OCI-LY1 (cell line): ENCODE measurements around the gene IFRD2.
"Not testable (repeated sequence)": the region's sequence is repeated elsewhere in the genome, so short reads cannot be mapped to it uniquely, and the experiment has no call there.

Source experiments
- H2AFZ ChIP-seq: fragments of 200-600 bp; sonication (generic), shearing (Covaris generic); 2 replicates; pipeline ENCODE4 v1.6.0; 2014; ENCODE audit warnings: antibody characterized with exemption, mild to moderate bottlenecking, low read length
- H3F3A ChIP-seq: fragments of 200-600 bp; sonication (generic), shearing (Covaris generic); 2 replicates; pipeline ENCODE4 v1.6.0; 2014; ENCODE audit warnings: mild to moderate bottlenecking, antibody characterized with exemption, low read length, moderate library complexity; ENCODE audit not compliant: insufficient read depth
- H3K27ac ChIP-seq: fragments of 200-600 bp; sonication (generic); 2 replicates; pipeline ENCODE4 v1.5.1; 2014; ENCODE audit warnings: low read length, mixed run types, mild to moderate bottlenecking, low read depth; ENCODE audit not compliant: poor library complexity, severe bottlenecking
- H3K27me3 ChIP-seq: fragments of 200-600 bp; sonication (generic); 2 replicates; pipeline ENCODE4 v1.6.0; 2014; ENCODE audit warnings: antibody characterized with exemption, mild to moderate bottlenecking, low read length, moderate library complexity; ENCODE audit not compliant: insufficient read depth
- H3K36me3 ChIP-seq: fragments of 200-600 bp; sonication (generic); 2 replicates; pipeline ENCODE4 v1.6.1; 2014; ENCODE audit warnings: mild to moderate bottlenecking, antibody characterized with exemption, low read length, moderate library complexity, mixed read lengths; ENCODE audit not compliant: insufficient read depth
- H3K4me1 ChIP-seq: fragments of 200-600 bp; sonication (generic); 2 replicates; pipeline ENCODE4 v1.5.1; 2014; ENCODE audit warnings: mild to moderate bottlenecking, low read length, moderate library complexity; ENCODE audit not compliant: insufficient read depth, severe bottlenecking
- H3K4me2 ChIP-seq: fragments of 200-600 bp; sonication (generic), shearing (Covaris generic); 2 replicates; pipeline ENCODE4 v1.6.1; 2014; ENCODE audit warnings: low read length
- H3K4me3 ChIP-seq: fragments of 200-600 bp; sonication (generic); 2 replicates; pipeline ENCODE4 v1.5.1; 2014; ENCODE audit warnings: low read length, low read depth, mild to moderate bottlenecking, mixed read lengths; ENCODE audit not compliant: poor library complexity, severe bottlenecking
- H3K79me2 ChIP-seq: fragments of 200-600 bp; shearing (Covaris generic); 2 replicates; pipeline ENCODE4 v1.6.1; 2016; ENCODE audit warnings: mixed run types, low read length, mixed read lengths; ENCODE audit not compliant: insufficient read depth
- H3K9ac ChIP-seq: fragments of 200-600 bp; sonication (generic), shearing (Covaris generic); 2 replicates; pipeline ENCODE4 v1.6.1; 2014; ENCODE audit warnings: mild to moderate bottlenecking, low read length, mixed read lengths
- H3K9me2 ChIP-seq: fragments of 200-600 bp; sonication (generic), shearing (Covaris generic); 2 replicates; pipeline ENCODE4 v1.6.1; 2014; ENCODE audit warnings: low read depth, mild to moderate bottlenecking, low read length, mixed read lengths
- H3K9me3 ChIP-seq: fragments of 200-600 bp; shearing (Covaris generic); 2 replicates; pipeline ENCODE4 v1.6.1; 2014; ENCODE audit warnings: low read length, mixed read lengths
- H4K20me1 ChIP-seq: fragments of 200-600 bp; sonication (generic), shearing (Covaris generic); 2 replicates; pipeline ENCODE4 v1.6.0; 2016; ENCODE audit warnings: mild to moderate bottlenecking, low read length; ENCODE audit not compliant: insufficient read depth
- CTCF ChIP-seq: fragments of 200-600 bp; sonication (generic), shearing (Covaris generic); IDR thresholded peaks from 2 replicates; pipeline ENCODE4 v1.5.1; 2017; ENCODE audit warnings: mild to moderate bottlenecking, antibody characterized with exemption, low read length, moderate library complexity, mixed read lengths
- EZH2 ChIP-seq: fragments of 200-600 bp; sonication (generic), shearing (Covaris generic); IDR thresholded peaks from 2 replicates; pipeline ENCODE4 v1.8.0; 2017; ENCODE audit warnings: borderline replicate concordance, mixed run types, mild to moderate bottlenecking, antibody characterized with exemption, low read length, moderate library complexity, mixed read lengths

Gene IFRD2

DNA sequence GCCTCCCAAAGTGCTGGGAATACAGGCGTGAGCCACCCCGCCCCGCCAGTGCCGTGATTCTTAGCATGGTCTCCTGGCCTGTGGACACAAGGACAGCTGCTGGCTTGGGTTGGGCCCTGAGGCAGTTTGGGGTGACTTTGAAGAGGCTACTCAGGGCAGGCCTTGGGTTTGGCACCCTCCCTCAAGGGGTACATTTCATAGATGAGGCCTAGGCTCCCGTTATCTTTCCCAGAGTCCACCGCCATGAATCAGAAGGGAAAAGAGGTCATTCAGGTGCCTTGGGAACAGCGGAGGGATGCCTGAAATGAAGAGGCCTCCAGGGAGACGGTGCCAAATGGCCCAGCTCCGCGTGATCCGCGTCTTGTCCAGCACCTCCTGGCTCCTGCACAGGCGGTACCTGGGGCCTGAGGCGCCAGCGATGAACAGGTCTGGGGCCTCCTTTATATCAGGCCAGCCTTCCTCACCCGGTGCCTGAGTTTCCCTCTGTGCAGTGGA lies 46.9 kb downstream of the IFRD2 start:
- no peaks in the 10 kb centered on the region for H4K20me1 ChIP-seq

GRCh38 chr3:50244813-50245212 lies 47.4 kb downstream of the IFRD2 start:
- peaks cover 59% of the 10 kb centered on the region for H3K4me1 ChIP-seq

More for the DNA sequence above, 46.9 kb downstream of the IFRD2 start:
- H3K4me1 ChIP-seq, result peaks cover 54% of the 10 kb centered on the region
- H3K36me3 ChIP-seq, result peaks cover 10% of the 10 kb centered on the region; the same call in 1 of the 2 replicates
- H2AFZ ChIP-seq, result no peak overlapping the region
- H3K9ac ChIP-seq, result peak overlapping the region; percentile 56; the same call in 1 of the 2 replicates
- peak overlapping the region; percentile 64 for H3K4me2 ChIP-seq
- TF ChIP-seq CTCF (no peak), EZH2 (no peak)
- H3K27me3 ChIP-seq, result no peaks in the 10 kb centered on the region
- H3K79me2 ChIP-seq, result peaks cover 7% of the 10 kb centered on the region; the same call in 1 of the 2 replicates
- H3K4me3 ChIP-seq, result peak overlapping the region; percentile 49
- H3K9me2 ChIP-seq, result no peaks in the 10 kb centered on the region
- no peaks in the 10 kb centered on the region for H3F3A ChIP-seq
- H3K27ac ChIP-seq, result peak overlapping the region; percentile 76
- H3K9me3 ChIP-seq, result no peaks in the 10 kb centered on the region

GRCh38 chr3:50243543-50243895 lies 48.7 kb downstream of the IFRD2 start:
- no peak overlapping the region for H3K4me2 ChIP-seq
- peak overlapping the region; percentile 85 for H3K27ac ChIP-seq
- H3K79me2 ChIP-seq, result peaks cover 21% of the 10 kb centered on the region
- no peak overlapping the region for H3K4me3 ChIP-seq
- H2AFZ ChIP-seq, result no peak overlapping the region
- peaks cover 72% of the 10 kb centered on the region for H3K4me1 ChIP-seq
- H4K20me1 ChIP-seq, result no peaks in the 10 kb centered on the region
- H3K36me3 ChIP-seq, result peaks cover 19% of the 10 kb centered on the region; the same call in 1 of the 2 replicates
- TF ChIP-seq EZH2 (no peak), CTCF (no peak)
- H3F3A ChIP-seq, result no peaks in the 10 kb centered on the region
- H3K9ac ChIP-seq, result no peak overlapping the region; the same call in 1 of the 2 replicates
- no peaks in the 10 kb centered on the region for H3K27me3 ChIP-seq
- H3K9me3 ChIP-seq, result no peaks in the 10 kb centered on the region
- no peaks in the 10 kb centered on the region for H3K9me2 ChIP-seq

More at GRCh38 chr3:50244813-50245212, 47.4 kb downstream of the IFRD2 start:
- not testable (repeated sequence) for H3K27me3 ChIP-seq, H3K9me3 ChIP-seq, H3K4me3 ChIP-seq, H2AFZ ChIP-seq, H3F3A ChIP-seq, H3K9ac ChIP-seq, H3K4me2 ChIP-seq, H4K20me1 ChIP-seq, H3K9me2 ChIP-seq
- Histone ChIP-seq H3K79me2 (peaks cover 12% of the 10 kb centered on the region), H3K27ac (peak overlapping the region; percentile 44), H3K36me3 (peaks cover 11% of the 10 kb centered on the region; the same call in 1 of the 2 replicates)

- Histone ChIP-seq H3K4me1 (peaks cover 77% of the 10 kb centered on the region), H3K79me2 (peaks cover 25% of the 10 kb centered on the region), H3F3A (no peaks in the 10 kb centered on the region), H3K4me3 (no peak overlapping the region), H3K36me3 (peaks cover 19% of the 10 kb centered on the region; the same call in 1 of the 2 replicates), H3K9me2 (no peaks in the 10 kb centered on the region), H3K27ac (peak overlapping the region; percentile 85), H3K27me3 (no peaks in the 10 kb centered on the region), H2AFZ (no peak overlapping the region), H3K9me3 (no peaks in the 10 kb centered on the region), H3K4me2 (peak overlapping the region; percentile 45; the same call in 1 of the 2 replicates), H4K20me1 (no peaks in the 10 kb centered on the region), H3K9ac (peak overlapping the region; percentile 22; the same call in 1 of the 2 replicates)
- TF ChIP-seq CTCF, result peak; percentile 10; the same call in 1 of the 2 replicates
- no peak for TF ChIP-seq EZH2
These were observed 49.2 kb downstream of the IFRD2 start for GRCh38 chr3:50242851-50243542.
